ENCODE data around the gene ZNF528. TPM values are rescaled to one million over a fixed set of nuclear protein-coding genes. Genes with fewer than 3 reads are reported as not detected.

The ZNF528 gene
- total RNA-seq, 1 experiment from 2014 or later = not detected

- DNase-seq (ENCODE audit: low read depth, low spot score) (no peak), ATAC-seq (no peak)
- no peaks in the 10 kb centered on the region for H3K9me2 ChIP-seq (ENCODE audit: insufficient read depth)
- no peak overlapping the region for H3K4me2 ChIP-seq (ENCODE audit: low read length)
- H4K20me1 ChIP-seq (ENCODE audit: insufficient read depth) = no peaks in the 10 kb centered on the region
- no peak overlapping the region for H3K27ac ChIP-seq (ENCODE audit: low read depth, low read length)
- H3K9ac ChIP-seq (ENCODE audit: low read length) = no peak overlapping the region
- H2AFZ ChIP-seq (ENCODE audit: low read depth, low read length, poor library complexity, severe bottlenecking) = no peak overlapping the region
- CTCF ChIA-PET = no interaction called here
- no peak for TF ChIP-seq POLR2AphosphoS5 (IDR thresholded peaks at IDR 0.05; ENCODE audit: low read depth, low read length)
- TF ChIP-seq RAD21 (IDR thresholded peaks at IDR 0.05; ENCODE audit: low read depth) = no peak
- no peak for TF ChIP-seq POLR2A (IDR thresholded peaks at IDR 0.05; ENCODE audit: borderline replicate concordance, extremely low read depth, insufficient read depth, insufficient read length)
- TF ChIP-seq ZNF274 (IDR thresholded peaks at IDR 0.05; ENCODE audit: low read depth, low read length) = no peak
- TF ChIP-seq EZH2phosphoT487 (IDR thresholded peaks at IDR 0.05; ENCODE audit: borderline replicate concordance) = no peak
- no peak for TF ChIP-seq SRF (IDR thresholded peaks at IDR 0.05; ENCODE audit: low read depth)
- no peak for TF ChIP-seq EGR1 (IDR thresholded peaks at IDR 0.05; ENCODE audit: low read depth)
- no peak for TF ChIP-seq EZH2 (IDR thresholded peaks at IDR 0.05)
- TF ChIP-seq CEBPB (IDR thresholded peaks at IDR 0.05; ENCODE audit: low read depth) = no peak
- peaks cover 5 to 21% of the 10 kb centered on the region in 2 experiments; a peak in 2 of 4 replicates for H3K9me3 ChIP-seq (ENCODE audit: control insufficient read depth in 1 of 2, insufficient read depth in 1 of 2, low read depth in 1 of 2, low read length in 2 of 2)
- no peaks in the 10 kb centered on the region for H3K27me3 ChIP-seq (ENCODE audit: insufficient read depth, low read length)
- no peaks in the 10 kb centered on the region for H3K36me3 ChIP-seq (ENCODE audit: control insufficient read depth in 1 of 2, insufficient read depth in 2 of 2, low read length in 2 of 2)
- intact Hi-C loops (cut with micrococcal nuclease) = no loop called here
- H3K4me1 ChIP-seq (ENCODE audit: control insufficient read depth in 1 of 2, insufficient read depth in 2 of 2, low read length in 2 of 2) = no peaks in the 10 kb centered on the region
- RAD21 ChIA-PET (ENCODE audit: low non-redundant PET in 1 of 2, low total read pairs in 2 of 2, uncharacterized antibody in 2 of 2, unreplicated experiment in 2 of 2) = no interaction called here
- H3K79me2 ChIP-seq (ENCODE audit: insufficient read depth, low read length) = no peaks in the 10 kb centered on the region
- no TSS peak for BruUV-seq (replicated peaks)
- POLR2A ChIA-PET = no interaction called here
- H3K4me3 ChIP-seq (replicated peaks in 1 of 2; ENCODE audit: low read depth in 1 of 2, low read length in 2 of 2) = no peak overlapping the region
These were observed 12.6 kb downstream of the ZNF528 start for GRCh38 chr19:52410276-52410675.

GRCh38 chr19:52415711-52416110 lies 18.1 kb downstream of the ZNF528 start:
- TF ChIP-seq CTCF (IDR thresholded peaks at IDR 0.05 in 2 of 3, conservative IDR thresholded peaks at IDR 0.05 in 1 of 3; ENCODE audit: borderline replicate concordance in 1 of 3, insufficient read depth in 1 of 3, low read depth in 2 of 3, low read length in 2 of 3) (no peak), JUND (IDR thresholded peaks at IDR 0.05) (no peak), RAD21 (IDR thresholded peaks at IDR 0.05; ENCODE audit: low read depth) (no peak), EGR1 (IDR thresholded peaks at IDR 0.05; ENCODE audit: low read depth) (no peak), EZH2 (IDR thresholded peaks at IDR 0.05) (no peak), SRF (IDR thresholded peaks at IDR 0.05; ENCODE audit: low read depth) (no peak), EZH2phosphoT487 (IDR thresholded peaks at IDR 0.05; ENCODE audit: borderline replicate concordance) (no peak), SIN3A (IDR thresholded peaks at IDR 0.05; ENCODE audit: low read depth) (no peak)
- ATAC-seq (no peak), DNase-seq (ENCODE audit: low read depth, low spot score) (no peak)
- no peaks in the 10 kb centered on the region for H3K79me2 ChIP-seq (ENCODE audit: insufficient read depth, low read length)
- ChIA-PET CTCF (no interaction called here), RAD21 (ENCODE audit: low non-redundant PET in 1 of 2, low total read pairs in 2 of 2, uncharacterized antibody in 2 of 2, unreplicated experiment in 2 of 2) (no interaction called here), POLR2A (no interaction called here)
- no TSS peak for BruUV-seq (replicated peaks)
- H3K9ac ChIP-seq (ENCODE audit: low read length) = no peak overlapping the region
- no peaks in the 10 kb centered on the region for H3K36me3 ChIP-seq (ENCODE audit: control insufficient read depth in 1 of 2, insufficient read depth in 2 of 2, low read length in 2 of 2)
- no peaks in the 10 kb centered on the region for H4K20me1 ChIP-seq (ENCODE audit: insufficient read depth)
- H3K27me3 ChIP-seq (ENCODE audit: insufficient read depth, low read length) = no peaks in the 10 kb centered on the region
- no peaks in the 10 kb centered on the region for H3K4me1 ChIP-seq (ENCODE audit: control insufficient read depth in 1 of 2, insufficient read depth in 2 of 2, low read length in 2 of 2)
- H3K9me2 ChIP-seq (ENCODE audit: insufficient read depth) = no peaks in the 10 kb centered on the region
- H2AFZ ChIP-seq (ENCODE audit: low read depth, low read length, poor library complexity, severe bottlenecking) = no peak overlapping the region
- H3K4me2 ChIP-seq (ENCODE audit: low read length) = no peak overlapping the region
- peaks cover 3 to 39% of the 10 kb centered on the region in 2 experiments; a peak in 2 of 4 replicates for H3K9me3 ChIP-seq (ENCODE audit: control insufficient read depth in 1 of 2, insufficient read depth in 1 of 2, low read depth in 1 of 2, low read length in 2 of 2)
- intact Hi-C loops (cut with micrococcal nuclease) = no loop called here
- no peak overlapping the region for H3K27ac ChIP-seq (ENCODE audit: low read depth, low read length)
- no peak overlapping the region for H3K4me3 ChIP-seq (replicated peaks in 1 of 2; ENCODE audit: low read depth in 1 of 2, low read length in 2 of 2)
